Neuron (in vitro differentiated cells): ENCODE results near the gene BZW2.

ENCODE experiments used
- H2AFZ ChIP-seq: one replicate; pipeline ENCODE4 v1.6.1; 2013; ENCODE audit warnings: low read depth, mild to moderate bottlenecking, inconsistent platforms, low read length, moderate library complexity
- H3K27me3 ChIP-seq: one replicate; pipeline ENCODE4 v1.6.1; 2013; ENCODE audit warnings: low read length; ENCODE audit not compliant: insufficient read depth
- H3K36me3 ChIP-seq: one replicate; pipeline ENCODE4 v1.6.1; 2013; ENCODE audit warnings: low read length; ENCODE audit not compliant: insufficient read depth
- H3K4me1 ChIP-seq: one replicate; pipeline ENCODE4 v1.6.1; 2013; ENCODE audit warnings: low read length; ENCODE audit not compliant: insufficient read depth
- H3K4me3 ChIP-seq: 2 replicates; pipeline ENCODE4 v1.5.1; 2013; ENCODE audit warnings: mild to moderate bottlenecking, low read length, moderate library complexity
- H3K9me3 ChIP-seq: one replicate; pipeline ENCODE4 v1.6.1; 2013; ENCODE audit warnings: low read length

Gene BZW2

DNA sequence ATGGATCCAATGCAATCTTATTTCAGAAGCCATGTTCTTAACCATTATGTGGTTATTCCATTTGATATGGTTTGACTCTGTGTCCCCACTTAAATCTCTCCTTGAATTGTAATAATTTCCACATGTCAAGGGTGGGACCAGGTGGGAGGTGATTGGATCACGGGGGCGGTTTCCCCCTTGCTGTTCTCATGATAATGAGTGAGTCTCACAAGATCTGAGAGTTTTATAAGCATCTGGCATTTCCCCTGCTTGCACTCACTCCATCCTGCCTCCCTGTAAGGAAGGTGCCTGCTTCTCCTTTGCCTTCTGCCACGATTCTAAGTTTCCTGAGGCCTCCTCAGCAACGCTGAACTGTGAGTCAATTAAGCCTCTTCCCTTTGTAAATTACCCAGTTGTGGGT is 75.6 kb downstream of the BZW2 start:
- H3K4me1 ChIP-seq = no peaks in the 10 kb centered on the region
- no peaks in the 10 kb centered on the region for H3K27me3 ChIP-seq
- no peaks in the 10 kb centered on the region for H3K9me3 ChIP-seq
- no peak overlapping the region for H2AFZ ChIP-seq
- H3K36me3 ChIP-seq = no peaks in the 10 kb centered on the region
- H3K4me3 ChIP-seq = no peak overlapping the region

DNA sequence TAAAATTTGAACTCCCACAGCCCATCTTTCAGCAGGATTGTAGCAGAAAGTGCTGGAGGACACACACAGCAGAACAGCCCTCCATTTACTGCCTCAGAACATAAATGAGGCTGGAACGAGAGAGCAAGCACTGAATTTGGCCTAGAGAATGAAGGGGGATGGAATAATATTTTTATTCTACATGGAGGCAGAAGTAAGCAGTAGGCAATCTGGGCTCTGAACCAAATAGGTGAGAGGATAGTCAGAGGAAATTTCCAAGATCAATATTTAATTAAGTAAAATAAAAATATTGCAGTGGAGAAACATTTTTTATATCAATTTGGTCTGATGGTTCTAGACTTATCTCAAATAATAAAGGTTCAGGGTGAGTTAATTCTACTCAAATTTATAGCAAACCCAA is 78.4 kb downstream of the BZW2 start:
- Histone ChIP-seq H3K9me3 (no peaks in the 10 kb centered on the region), H3K4me1 (no peaks in the 10 kb centered on the region)

DNA sequence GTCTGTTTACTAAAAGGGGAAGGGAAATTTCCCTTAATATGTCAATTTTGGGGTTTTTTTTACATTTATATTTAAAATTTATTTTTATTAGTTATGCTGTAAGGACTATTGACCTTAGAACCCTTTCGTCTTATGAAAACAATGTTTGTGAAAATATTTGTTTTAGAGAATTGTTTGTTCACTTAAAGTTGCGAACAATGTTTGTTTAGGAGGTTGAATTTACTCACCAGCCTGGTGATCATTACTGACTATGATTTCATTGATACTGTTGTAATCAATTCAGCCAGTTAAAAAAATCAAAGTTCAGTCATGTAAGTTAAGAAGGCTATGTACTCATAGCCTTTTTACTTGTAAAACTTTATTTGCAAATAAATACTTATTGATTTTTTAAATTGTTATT is 80.2 kb downstream of the BZW2 start:
- Histone ChIP-seq H2AFZ (no peak overlapping the region), H3K36me3 (no peaks in the 10 kb centered on the region), H3K9me3 (no peaks in the 10 kb centered on the region), H3K27me3 (no peaks in the 10 kb centered on the region), H3K4me3 (no peak overlapping the region), H3K4me1 (no peaks in the 10 kb centered on the region)

More for the DNA sequence above, 78.4 kb downstream of the BZW2 start:
- no peaks in the 10 kb centered on the region for H3K36me3 ChIP-seq
- no peak overlapping the region for H2AFZ ChIP-seq
- no peak overlapping the region for H3K4me3 ChIP-seq
- no peaks in the 10 kb centered on the region for H3K27me3 ChIP-seq

DNA sequence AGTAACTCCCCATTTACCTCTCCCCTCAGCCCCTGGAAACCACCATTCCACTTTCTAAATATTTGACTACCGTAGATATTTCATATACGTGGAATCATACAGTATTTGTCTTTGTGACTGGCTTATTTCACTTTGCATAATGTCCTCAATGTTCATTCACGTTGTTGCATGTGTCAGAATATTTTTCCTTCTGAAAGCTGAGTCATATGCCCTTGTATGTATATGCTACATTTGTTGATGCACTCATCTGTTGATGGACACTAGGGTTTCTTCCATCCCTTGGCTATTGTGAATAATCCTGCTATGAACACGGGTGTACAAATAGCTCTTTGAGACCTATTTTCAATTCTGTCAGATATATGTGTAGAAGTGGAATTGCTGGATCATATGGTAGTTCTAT is 81.8 kb downstream of the BZW2 start:
- H2AFZ ChIP-seq = no peak overlapping the region
- no peaks in the 10 kb centered on the region for H3K27me3 ChIP-seq
- H3K4me3 ChIP-seq = no peak overlapping the region
- H3K9me3 ChIP-seq = no peaks in the 10 kb centered on the region
- H3K4me1 ChIP-seq = no peaks in the 10 kb centered on the region
- H3K36me3 ChIP-seq = no peaks in the 10 kb centered on the region

DNA sequence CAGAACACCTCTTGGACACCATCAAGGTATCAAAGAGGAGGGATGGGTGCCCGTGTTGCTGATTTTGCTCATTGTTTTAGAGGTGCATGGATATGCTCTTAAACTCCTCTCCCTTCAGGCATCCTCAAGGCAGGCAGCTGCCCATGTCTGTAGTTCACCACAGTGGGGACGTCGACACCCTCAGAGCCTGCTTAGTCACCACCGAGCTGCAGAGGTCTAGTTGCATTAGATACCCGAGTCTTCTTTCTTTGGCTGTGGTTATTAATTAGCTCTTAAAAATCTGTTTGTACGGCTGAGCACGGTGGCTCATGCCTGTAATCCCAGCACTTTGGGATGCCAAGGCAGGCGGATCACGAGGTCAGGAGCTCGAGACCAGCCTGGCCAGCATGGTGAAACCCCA is 82.8 kb downstream of the BZW2 start:
- H3K4me1 ChIP-seq = no peaks in the 10 kb centered on the region
- H3K27me3 ChIP-seq = no peaks in the 10 kb centered on the region
- H3K9me3 ChIP-seq = no peaks in the 10 kb centered on the region
- H3K4me3 ChIP-seq = no peak overlapping the region
- H2AFZ ChIP-seq = no peak overlapping the region
- H3K36me3 ChIP-seq = no peaks in the 10 kb centered on the region

DNA sequence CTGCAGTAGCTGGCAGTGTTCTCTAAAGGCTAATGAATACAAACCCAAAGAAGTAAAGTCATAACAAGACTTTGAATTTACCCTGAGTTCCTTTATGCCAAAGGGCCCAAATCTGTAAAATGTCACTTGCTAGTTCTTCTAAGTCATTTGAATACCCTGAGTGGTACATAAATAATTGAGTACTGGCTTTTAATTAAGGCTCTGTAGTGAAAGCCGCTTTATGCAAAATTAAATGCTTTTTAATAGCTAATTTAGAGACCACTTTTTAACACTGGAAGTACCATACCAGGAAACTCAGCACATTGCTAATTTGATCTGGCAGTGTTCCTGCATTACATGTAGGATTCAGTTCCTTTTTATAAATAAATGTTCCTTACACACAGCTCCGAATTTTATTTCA is 83.6 kb downstream of the BZW2 start:
- Histone ChIP-seq H3K4me1 (no peaks in the 10 kb centered on the region), H3K9me3 (no peaks in the 10 kb centered on the region), H2AFZ (no peak overlapping the region), H3K36me3 (no peaks in the 10 kb centered on the region), H3K27me3 (no peaks in the 10 kb centered on the region), H3K4me3 (no peak overlapping the region)

DNA sequence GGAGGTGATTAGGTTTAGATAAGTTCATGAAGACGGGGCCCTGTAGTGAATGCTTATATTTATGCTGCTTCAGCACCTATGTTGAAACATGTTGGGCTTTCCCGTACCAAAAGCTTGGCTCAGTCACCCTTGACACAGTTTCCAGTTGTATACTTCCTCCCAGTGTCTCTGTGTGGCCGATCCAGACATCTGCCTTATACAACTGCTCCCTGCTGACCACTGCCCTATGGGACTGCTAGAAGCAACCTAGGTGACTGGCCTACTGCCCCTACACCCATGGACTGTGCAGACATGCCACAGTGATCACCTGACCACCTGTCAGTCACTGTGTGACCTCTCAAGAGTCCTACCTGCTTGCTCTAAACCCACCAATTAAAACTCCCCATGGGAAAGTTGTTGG is 85.0 kb downstream of the BZW2 start:
- no peaks in the 10 kb centered on the region for H3K27me3 ChIP-seq
- peaks cover 9% of the 10 kb centered on the region for H3K4me1 ChIP-seq
- H3K9me3 ChIP-seq = no peaks in the 10 kb centered on the region
- H3K4me3 ChIP-seq = no peak overlapping the region
- no peak overlapping the region for H2AFZ ChIP-seq
- no peaks in the 10 kb centered on the region for H3K36me3 ChIP-seq

DNA sequence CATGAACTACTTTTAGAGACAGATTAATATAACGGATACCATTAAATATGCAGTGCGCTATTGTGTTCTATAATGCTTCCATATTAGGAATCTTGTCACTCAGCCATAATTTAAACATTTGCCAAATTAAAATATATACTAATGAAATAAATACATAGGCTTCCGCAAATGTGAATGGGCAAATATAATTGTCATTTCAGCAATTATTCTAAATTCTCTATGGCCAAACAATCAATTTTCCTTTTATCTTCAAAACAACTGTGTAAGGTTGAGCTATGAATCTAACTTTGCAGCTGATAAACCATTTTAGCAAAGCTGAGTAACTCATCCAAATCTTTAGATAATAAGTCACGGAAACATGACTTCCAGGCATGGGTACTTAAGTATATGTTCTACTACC is 86.8 kb downstream of the BZW2 start:
- peaks cover 9% of the 10 kb centered on the region for H3K4me1 ChIP-seq
- H3K27me3 ChIP-seq = no peaks in the 10 kb centered on the region
- H3K9me3 ChIP-seq = no peaks in the 10 kb centered on the region
- H3K4me3 ChIP-seq = no peak overlapping the region
- H3K36me3 ChIP-seq = no peaks in the 10 kb centered on the region
- no peak overlapping the region for H2AFZ ChIP-seq

DNA sequence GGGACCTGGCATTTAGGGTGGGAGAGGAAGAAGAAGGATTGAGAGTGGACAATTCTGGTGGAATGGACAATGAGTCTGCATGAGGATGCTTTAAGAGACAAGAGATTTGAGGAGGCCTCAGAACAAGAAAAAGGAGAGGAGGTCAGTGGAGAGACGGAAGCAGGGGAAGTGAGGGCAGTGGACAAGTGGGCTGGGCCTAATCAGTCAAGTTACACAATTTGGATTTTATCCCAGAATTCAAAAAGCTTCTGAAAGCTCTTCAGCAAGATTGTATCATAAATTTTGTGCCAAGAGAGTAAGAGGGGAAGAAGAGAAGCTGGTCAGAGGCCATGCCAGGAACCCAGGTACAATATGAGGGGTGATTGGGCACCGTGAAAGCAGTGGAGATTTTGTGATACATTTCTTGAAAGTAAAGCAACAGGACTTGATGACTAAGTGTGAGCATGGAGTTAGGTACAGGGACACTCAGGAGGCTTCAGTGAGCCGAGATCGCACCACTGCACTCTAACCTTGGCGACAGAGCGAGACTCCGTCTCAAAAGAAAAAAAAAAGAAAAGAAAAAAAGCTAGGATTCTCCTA is 88.3 kb downstream of the BZW2 start:
- H3K4me3 ChIP-seq = no peak overlapping the region
- H3K4me1 ChIP-seq = peaks cover 9% of the 10 kb centered on the region
- no peak overlapping the region for H2AFZ ChIP-seq
- no peaks in the 10 kb centered on the region for H3K36me3 ChIP-seq
- no peaks in the 10 kb centered on the region for H3K9me3 ChIP-seq
- no peaks in the 10 kb centered on the region for H3K27me3 ChIP-seq

DNA sequence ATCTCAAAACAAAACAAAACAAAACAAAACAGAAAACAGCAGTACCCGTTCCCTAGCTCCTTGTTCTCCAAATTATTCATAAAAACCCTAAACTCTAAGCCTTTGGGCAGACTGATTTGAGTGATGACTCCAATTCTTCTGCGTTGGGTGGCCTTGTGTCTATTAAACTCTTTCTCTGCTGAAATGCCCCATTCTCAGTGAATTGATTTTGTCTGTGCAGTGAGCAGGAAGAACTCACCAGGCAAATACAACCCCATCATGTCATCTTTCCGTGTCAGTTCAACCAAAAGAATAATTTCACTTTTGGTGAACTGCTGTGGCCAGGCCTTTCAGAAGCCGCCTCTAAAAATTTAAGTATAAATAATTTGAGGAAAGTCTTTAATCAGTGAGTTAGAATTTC is 89.0 kb downstream of the BZW2 start:
- peaks cover 9% of the 10 kb centered on the region for H3K4me1 ChIP-seq
- H2AFZ ChIP-seq = peak overlapping the region; percentile 57
- H3K9me3 ChIP-seq = no peaks in the 10 kb centered on the region
- H3K4me3 ChIP-seq = peak overlapping the region; percentile 2
- no peaks in the 10 kb centered on the region for H3K36me3 ChIP-seq
- H3K27me3 ChIP-seq = no peaks in the 10 kb centered on the region

DNA sequence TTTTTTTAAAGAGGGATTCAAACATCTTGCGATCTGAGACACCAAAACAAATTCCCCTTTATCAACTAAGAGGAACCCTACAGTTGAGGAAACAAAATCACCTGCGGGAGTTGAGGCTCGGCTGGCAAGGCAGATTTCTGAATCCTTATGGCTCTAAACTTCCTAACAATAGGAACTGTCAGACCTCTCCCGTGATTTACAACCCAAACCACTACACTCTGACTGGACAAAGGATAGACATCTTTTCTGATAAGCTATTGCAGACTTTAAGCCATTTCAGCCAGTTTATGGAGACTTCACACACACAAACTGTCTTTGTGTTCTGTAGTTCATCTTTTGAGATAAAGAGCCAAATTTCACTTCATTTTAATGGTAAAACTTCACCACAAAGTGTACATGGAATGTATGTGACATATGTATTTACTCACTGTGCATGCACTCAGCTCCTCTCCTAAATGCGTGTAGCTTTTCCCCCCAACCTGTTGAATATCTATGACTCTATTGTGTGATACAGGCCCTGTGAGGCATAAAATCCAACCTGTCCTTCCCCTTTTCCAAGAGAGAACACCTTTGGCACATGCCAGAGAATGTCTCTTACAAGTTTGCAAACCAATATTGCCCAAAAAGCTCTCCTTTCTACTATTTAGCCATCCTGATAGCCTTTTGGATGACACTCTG is 92.2 kb downstream of the BZW2 start:
- H3K4me3 ChIP-seq = no peak overlapping the region
- H3K9me3 ChIP-seq = no peaks in the 10 kb centered on the region
- H2AFZ ChIP-seq = no peak overlapping the region
- H3K36me3 ChIP-seq = no peaks in the 10 kb centered on the region
- no peaks in the 10 kb centered on the region for H3K27me3 ChIP-seq
- peaks cover 9% of the 10 kb centered on the region for H3K4me1 ChIP-seq

DNA sequence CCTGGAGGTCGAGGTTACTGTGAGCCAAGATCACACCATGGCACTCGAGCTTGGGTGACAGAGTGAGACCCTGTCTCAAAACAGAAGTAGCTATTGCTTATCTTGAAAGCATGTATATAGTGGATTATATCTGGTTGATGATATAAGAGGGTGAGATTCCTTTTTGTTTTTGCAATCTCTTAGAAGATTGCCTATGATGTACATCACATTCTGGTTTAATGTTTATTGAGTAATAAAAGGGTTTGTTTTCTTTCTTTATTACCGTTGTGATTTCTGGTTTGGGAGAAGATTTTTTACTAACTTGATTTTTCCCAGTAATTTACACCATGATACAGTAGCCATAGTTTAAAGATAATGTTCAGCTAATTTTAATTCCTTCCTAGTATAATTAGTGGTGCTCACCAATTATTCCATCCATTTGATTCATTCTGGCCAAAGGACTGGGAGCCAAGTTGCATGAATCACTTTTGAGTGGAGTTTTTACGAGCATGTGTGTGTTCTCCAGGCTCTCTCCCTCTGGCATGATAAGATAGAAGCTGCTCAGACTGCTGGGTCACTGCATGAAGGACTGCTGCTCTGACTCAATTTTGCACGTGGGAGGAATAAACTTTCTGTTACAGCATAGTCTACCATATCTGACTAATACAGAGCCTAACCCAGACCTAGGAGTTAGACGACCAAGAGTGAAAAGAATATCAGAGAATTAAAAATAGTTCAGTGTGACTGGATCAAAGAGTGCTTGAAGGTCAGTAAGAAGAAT is 94.1 kb downstream of the BZW2 start:
- no peak overlapping the region for H2AFZ ChIP-seq
- no peaks in the 10 kb centered on the region for H3K27me3 ChIP-seq
- peaks cover 12% of the 10 kb centered on the region for H3K4me1 ChIP-seq
- no peak overlapping the region for H3K4me3 ChIP-seq
- no peaks in the 10 kb centered on the region for H3K36me3 ChIP-seq
- H3K9me3 ChIP-seq = no peaks in the 10 kb centered on the region

DNA sequence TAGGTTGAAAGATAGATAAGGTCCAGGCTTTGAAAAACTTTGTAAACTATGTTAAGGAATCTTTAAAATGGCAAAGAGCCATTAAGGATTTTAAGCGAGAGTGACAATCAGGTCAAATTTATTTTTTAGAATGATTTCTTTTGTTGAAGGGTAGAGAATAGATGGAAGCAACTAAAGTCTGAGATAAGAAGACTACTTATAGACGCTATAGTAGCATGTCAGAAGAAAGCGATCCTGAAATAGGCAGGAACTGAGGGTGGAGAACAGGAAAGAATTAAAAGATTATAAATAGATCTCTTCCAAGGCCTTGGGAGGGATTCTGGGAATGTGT is 94.6 kb downstream of the BZW2 start:
- peaks cover 12% of the 10 kb centered on the region for H3K4me1 ChIP-seq
- H3K27me3 ChIP-seq = no peaks in the 10 kb centered on the region
- H3K36me3 ChIP-seq = no peaks in the 10 kb centered on the region
- H3K4me3 ChIP-seq = no peak overlapping the region
- H2AFZ ChIP-seq = no peak overlapping the region
- no peaks in the 10 kb centered on the region for H3K9me3 ChIP-seq
